PC-3 (cell line): ENCODE results near the gene USHBP1. TPM values are rescaled to one million over a fixed set of nuclear protein-coding genes. Genes with fewer than 3 reads are reported as not detected.
A peak's percentile ranks its signal among the peaks of the same experiment; 100 is the strongest.

Experiments
- ATAC-seq: fragments of 200-7000 bp; cut with Tn5 transposase; 2 replicates; pipeline ENCODE4 v1.9.1; 2020; ENCODE audit warnings: mild to moderate bottlenecking, moderate library complexity
- BruUV-seq: library from RNA; stranded (reverse); fragments of 400-500 nt; replicated peaks from 2 replicates; lab custom pipeline; 2021; lab: Mats Ljungman, UMichigan
- CTCF ChIA-PET: fragments of 300-600 bp; sonication (Branson Sonifier 250); formaldehyde crosslinking; loops from one replicate; lab custom pipeline; 2022; ENCODE audit warnings: antibody characterized with exemption; lab: Charles Lee
- POLR2A ChIA-PET: fragments of 300-600 bp; sonication (Branson Sonifier 250); formaldehyde crosslinking; loops from one replicate; lab custom pipeline; 2022; ENCODE audit warnings: antibody characterized with exemption; ENCODE audit not compliant: unreplicated experiment; lab: Charles Lee
- DNase-seq: peaks from one replicate; pipeline ENCODE4 v3.0.0-alpha.2; 2015
- H2AFZ ChIP-seq: fragments of 300-600 bp; sonication (generic); 2 replicates; pipeline ENCODE4 v1.6.0; 2016; ENCODE audit warnings: antibody characterized with exemption, low read length
- H3F3A ChIP-seq: fragments of 300-600 bp; sonication (generic); one replicate; pipeline ENCODE4 v1.6.0; 2017; ENCODE audit warnings: antibody characterized with exemption, low read length, control low read depth, mild to moderate bottlenecking; ENCODE audit not compliant: unreplicated experiment
- H3K27ac ChIP-seq: fragments of 300-600 bp; sonication (generic); 2 replicates; pipeline ENCODE4 v1.5.1; 2016; ENCODE audit warnings: mild to moderate bottlenecking, low read length
- H3K27me3 ChIP-seq: fragments of 300-600 bp; sonication (generic); 2 replicates; pipeline ENCODE4 v1.6.1; 2016; ENCODE audit warnings: low read length, mixed read lengths
- H3K36me3 ChIP-seq: fragments of 300-600 bp; sonication (generic); 2 replicates; pipeline ENCODE4 v1.6.1; 2016; ENCODE audit warnings: low read depth, mixed run types, low read length, mixed read lengths
- H3K4me1 ChIP-seq: fragments of 300-600 bp; sonication (generic); 2 replicates; pipeline ENCODE4 v1.5.1; 2016; ENCODE audit warnings: low read length; ENCODE audit not compliant: insufficient read depth
- H3K4me2 ChIP-seq: fragments of 300-600 bp; sonication (generic); 2 replicates; pipeline ENCODE4 v1.6.0; 2016; ENCODE audit warnings: low read length
- H3K4me3 ChIP-seq: fragments of 300-600 bp; sonication (generic); 2 replicates; pipeline ENCODE4 v1.5.1; 2016; ENCODE audit warnings: mild to moderate bottlenecking, low read length, mixed read lengths
- H3K79me2 ChIP-seq: fragments of 300-600 bp; sonication (generic); 2 replicates; pipeline ENCODE4 v1.6.1; 2017; ENCODE audit warnings: low read length, mixed read lengths
- H3K9ac ChIP-seq: fragments of 300-600 bp; sonication (generic); 2 replicates; pipeline ENCODE4 v1.6.0; 2016; ENCODE audit warnings: mild to moderate bottlenecking, low read length
- H3K9me2 ChIP-seq: fragments of 300-600 bp; sonication (generic); replicated peaks from 2 replicates; pipeline ENCODE4 v1.6.1; 2016; ENCODE audit warnings: mixed run types, low read length, mixed read lengths
- H3K9me3 ChIP-seq: fragments of 300-600 bp; sonication (generic); 2 replicates; pipeline ENCODE4 v1.6.1; 2016; ENCODE audit warnings: low read length, mixed read lengths
- H4K20me1 ChIP-seq: fragments of 300-600 bp; sonication (generic); 2 replicates; pipeline ENCODE4 v1.6.1; 2016; ENCODE audit warnings: low read length, mixed read lengths
- CTCF ChIP-seq: fragments of 300-600 bp; sonication (generic); conservative IDR thresholded peaks from 2 replicates; pipeline ENCODE4 v1.5.1; 2017; ENCODE audit warnings: antibody characterized with exemption, low read depth, mild to moderate bottlenecking, low read length
- EZH2 ChIP-seq: fragments of 300-600 bp; sonication (generic); IDR thresholded peaks from one replicate; pipeline ENCODE4 v1.6.1; 2017; ENCODE audit warnings: antibody characterized with exemption, mild to moderate bottlenecking, low read length; ENCODE audit not compliant: unreplicated experiment
- EZH2phosphoT487 ChIP-seq: fragments of 300-600 bp; sonication (generic); IDR thresholded peaks from 2 replicates; pipeline ENCODE4 v1.6.1; 2018; ENCODE audit warnings: mild to moderate bottlenecking, antibody characterized with exemption, low read length, borderline replicate concordance
- intact Hi-C: fragments of 100-400 bp; cut with micrococcal nuclease; formaldehyde crosslinking; loops from 2 replicates; pipeline ENCODE4 v1.9.0; 2023
- total RNA-seq: library from RNA; depleted of rRNA; stranded (reverse); fragments of >200 nt; gene quantifications from 2 replicates; pipeline ENCODE4 v1.2.3, GENCODE V29; 2014

USHBP1 gene
- total RNA-seq, 1 experiment from 2014 or later, result not detected

GRCh38 chr19:17216058-17216670, 48.4 kb downstream of the USHBP1 start:
- H3K27me3 ChIP-seq, result no peaks in the 10 kb centered on the region
- peak overlapping the region; percentile 88 for H3K4me3 ChIP-seq
- ATAC-seq (no peak), DNase-seq (no peak)
- peaks cover 21% of the 10 kb centered on the region for H3K4me1 ChIP-seq
- H3K9me3 ChIP-seq, result no peaks in the 10 kb centered on the region
- POLR2A ChIA-PET, result interaction anchor here (0.6 to 1.6 kb wide), 2 partner anchors 51 to 757 kb away, joined by 3 to 9 read pairs; partner anchors contain the start of gene BABAM1
- intact Hi-C loops, result no loop called here
- H2AFZ ChIP-seq, result peak overlapping the region; percentile 55
- H3K36me3 ChIP-seq, result 0 out of 2 replicates have a peak, but pooled peaks cover 7% of the 10 kb centered on the region
- no peak for TF ChIP-seq EZH2phosphoT487
- TF ChIP-seq EZH2, result no peak
- TF ChIP-seq CTCF, result no peak
- peak overlapping the region; percentile 97 for H3K9ac ChIP-seq
- H3K79me2 ChIP-seq, result peaks cover 7% of the 10 kb centered on the region
- no peaks in the 10 kb centered on the region for H4K20me1 ChIP-seq
- H3K9me2 ChIP-seq, result no peaks in the 10 kb centered on the region
- no peak overlapping the region for H3K27ac ChIP-seq
- CTCF ChIA-PET, result interaction anchor here (1.2 kb wide), 1 partner anchor 10 kb away, joined by 5 read pairs; the partner anchor contains the start of gene OCEL1
- TSS peak; percentile 67 for BruUV-seq
- peak overlapping the region; percentile 99 for H3K4me2 ChIP-seq
- no peaks in the 10 kb centered on the region for H3F3A ChIP-seq

GRCh38 chr19:17215127-17215971, 49.2 kb downstream of the USHBP1 start, which contains the start of gene USE1:
Gene USE1 (plus strand): TSS chr19:17215357. CDS start chr19:17215406, 49 bp downstream.
- CTCF ChIA-PET, result interaction anchor here (1.2 kb wide), 1 partner anchor 11 kb away, joined by 5 read pairs; the partner anchor contains the start of gene OCEL1
- H3K79me2 ChIP-seq, result peaks cover 7% of the 10 kb centered on the region
- peak within 1 kb of the TSS; percentile 99 for H3K4me2 ChIP-seq
- H4K20me1 ChIP-seq, result no peaks in the 10 kb centered on the region
- peaks cover 8% of the 10 kb centered on the region; the same call in 1 of the 2 replicates for H3K36me3 ChIP-seq
- H2AFZ ChIP-seq, result peak within 1 kb of the TSS; percentile 86
- intact Hi-C loops, result no loop called here
- H3K9me2 ChIP-seq, result no peaks in the 10 kb centered on the region
- H3K4me3 ChIP-seq, result peak within 1 kb of the TSS; percentile 88
- POLR2A ChIA-PET, result interaction anchor here (0.6 to 1.6 kb wide), 5 partner anchors 10 to 756 kb away, joined by 3 to 9 read pairs (median 3); partner anchors contain the start of genes BABAM1 and OCEL1
- no TSS peak for BruUV-seq
- no peaks in the 10 kb centered on the region for H3F3A ChIP-seq
- DNase-seq (peak; percentile 90), ATAC-seq (peak; percentile 94)
- TF ChIP-seq CTCF (no peak), EZH2 (no peak), EZH2phosphoT487 (no peak)
- peaks cover 21% of the 10 kb centered on the region for H3K4me1 ChIP-seq
- peak within 1 kb of the TSS; percentile 88 for H3K27ac ChIP-seq
- H3K9me3 ChIP-seq, result no peaks in the 10 kb centered on the region
- H3K9ac ChIP-seq, result peak within 1 kb of the TSS; percentile 97
- H3K27me3 ChIP-seq, result no peaks in the 10 kb centered on the region
